ENCODE measurements around the gene PI16. TPM values are rescaled to one million over a fixed set of nuclear protein-coding genes. Genes with fewer than 3 reads are reported as not detected.

PI16 gene
- polyA plus RNA-seq, 1 of the 3 experiments (the other 2 are of a cell fraction), result 0.02 TPM

GRCh38 chr6:36976509-36976908 lies 22.0 kb downstream of the PI16 start:
- ChIA-PET CTCF (interaction anchor here (1.8 to 7.7 kb wide), 3 partner anchors 42 to 210 kb away, joined by 5 to 46 read pairs (median 8); partner anchors contain the start of gene C6orf89), POLR2A (no interaction called here)
- Histone ChIP-seq H3K27me3 (ENCODE audit: insufficient read depth) (no peaks in the 10 kb centered on the region), H4K20me1 (ENCODE audit: insufficient read depth) (peaks cover 49% of the 10 kb centered on the region), H3K27ac (ENCODE audit: low read depth in 2 of 2, low read length in 1 of 2) (no peak overlapping the region), H3K4me3 (ENCODE audit: low read depth in 2 of 2, low read length in 1 of 2) (no peak overlapping the region), H3K9ac (no peak overlapping the region), H3K9me3 (no peaks in the 10 kb centered on the region), H3K4me1 (ENCODE audit: control insufficient read depth in 1 of 2, insufficient read depth in 2 of 2, low read depth in 1 of 2, low read length in 1 of 2) (peaks cover 3 to 4% of the 10 kb centered on the region in 2 experiments; a peak in 1 of 4 replicates), H3K36me3 (replicated peaks in 1 of 2; ENCODE audit: control insufficient read depth in 1 of 2, insufficient read depth in 2 of 2, low read length in 1 of 2) (peaks cover 51 to 71% of the 10 kb centered on the region in 2 experiments), H3K9me2 (no peaks in the 10 kb centered on the region), H2AFZ (ENCODE audit: low read depth) (no peak overlapping the region), H3F3A (replicated peaks; ENCODE audit: insufficient read depth) (no peaks in the 10 kb centered on the region), H3K4me2 (no peak overlapping the region), H3K79me2 (ENCODE audit: insufficient read depth) (peaks cover 28% of the 10 kb centered on the region)
- no peak for DNase-seq
- no peak for TF ChIP-seq CTCF (IDR thresholded peaks at IDR 0.05)
- TF ChIP-seq USF1 (IDR thresholded peaks at IDR 0.05; ENCODE audit: borderline replicate concordance, low read depth), result no peak
- TF ChIP-seq RFX5 (IDR thresholded peaks at IDR 0.05; ENCODE audit: low read length), result no peak
- TF ChIP-seq EZH2phosphoT487 (IDR thresholded peaks at IDR 0.05; ENCODE audit: borderline replicate concordance, low read depth), result no peak
- no peak for TF ChIP-seq FOSL2 (IDR thresholded peaks at IDR 0.05; ENCODE audit: borderline replicate concordance, low read depth)
- TF ChIP-seq FOXJ3 (CRISPR knock-in tag; IDR thresholded peaks at IDR 0.05), result no peak
- TF ChIP-seq NFIC (IDR thresholded peaks at IDR 0.05; ENCODE audit: borderline replicate concordance), result no peak
- no peak for TF ChIP-seq MAX (IDR thresholded peaks at IDR 0.05; ENCODE audit: low read depth)
- WGBS (ENCODE audit: low lambda C conversion rate), result 94% methylated on average over 7 of the region's 7 CpGs

- no peak overlapping the region for H3K9ac ChIP-seq
- H3K4me1 ChIP-seq (ENCODE audit: control insufficient read depth in 1 of 2, insufficient read depth in 2 of 2, low read depth in 1 of 2, low read length in 1 of 2), result peaks cover 3 to 4% of the 10 kb centered on the region in 2 experiments; a peak in 1 of 4 replicates
- DNase-seq, result no peak
- H3F3A ChIP-seq (replicated peaks; ENCODE audit: insufficient read depth), result no peaks in the 10 kb centered on the region
- H3K79me2 ChIP-seq (ENCODE audit: insufficient read depth), result peaks cover 32% of the 10 kb centered on the region
- H3K27me3 ChIP-seq (ENCODE audit: insufficient read depth), result no peaks in the 10 kb centered on the region
- ChIA-PET POLR2A (no interaction called here), CTCF (interaction anchor here (1.8 to 7.7 kb wide), 3 partner anchors 42 to 211 kb away, joined by 5 to 46 read pairs (median 8); partner anchors contain the start of gene C6orf89)
- no peaks in the 10 kb centered on the region for H3K9me2 ChIP-seq
- H3K4me3 ChIP-seq (ENCODE audit: low read depth in 2 of 2, low read length in 1 of 2), result no peak overlapping the region
- no peak overlapping the region for H3K4me2 ChIP-seq
- 96% methylated on average over 6 of the region's 6 CpGs for WGBS (ENCODE audit: low lambda C conversion rate)
- H3K36me3 ChIP-seq (replicated peaks in 1 of 2; ENCODE audit: control insufficient read depth in 1 of 2, insufficient read depth in 2 of 2, low read length in 1 of 2), result peaks cover 51 to 66% of the 10 kb centered on the region in 2 experiments
- H3K27ac ChIP-seq (ENCODE audit: low read depth in 2 of 2, low read length in 1 of 2), result no peak overlapping the region
- no peak overlapping the region for H2AFZ ChIP-seq (ENCODE audit: low read depth)
- H3K9me3 ChIP-seq, result no peaks in the 10 kb centered on the region
- no peak for TF ChIP-seq SMC3 (IDR thresholded peaks at IDR 0.05; ENCODE audit: low read depth, low read length)
- no peak for TF ChIP-seq POLR2AphosphoS5 (IDR thresholded peaks at IDR 0.05; ENCODE audit: low read depth, low read length)
- no peak for TF ChIP-seq EP300 (IDR thresholded peaks at IDR 0.05; ENCODE audit: borderline replicate concordance in 1 of 2, low read depth in 1 of 2, low read length in 1 of 2)
- no peak for TF ChIP-seq FOXM1 (IDR thresholded peaks at IDR 0.05; ENCODE audit: low read depth)
- H4K20me1 ChIP-seq (ENCODE audit: insufficient read depth), result peaks cover 53% of the 10 kb centered on the region
These were observed 22.4 kb downstream of the PI16 start for GRCh38 chr6:36976931-36977330.
